G401 (cell line): ENCODE data around the gene PEX1. TPM values are rescaled to one million over a fixed set of nuclear protein-coding genes. Genes with fewer than 3 reads are reported as not detected.
"Not testable (repeated sequence)": the region's sequence is repeated elsewhere in the genome, so short reads cannot be mapped to it uniquely, and the experiment has no call there.

Experiments
- DNase-seq: peaks from one replicate; pipeline ENCODE4 v3.0.0-alpha.2; 2015; ENCODE audit warnings: low spot score
- in situ Hi-C: cut with HindIII; loops from 2 replicates; pipeline ENCODE4 v1.10.0; 2016; ENCODE audit warnings: low sequenced_read_pairs, mixed read lengths
- total RNA-seq: library from RNA; depleted of rRNA; stranded (reverse); fragments of >200 nt; shearing (Covaris generic); gene quantifications from 2 replicates; pipeline ENCODE4 v1.2.3, GENCODE V29; 2014; rRNA removed

Gene PEX1
- total RNA-seq: 19.9 and 20.7 TPM in 2 replicates

- peak; percentile 99 for DNase-seq
- in situ Hi-C loops: no loop called here
Observed at GRCh38 chr7:92528188-92528957, at the start of gene PEX1, which contains the start of gene RBM48. Gene PEX1, minus strand, starts transcription at chr7:92528520. Its CDS starts 85 bp downstream, at chr7:92528435. Gene RBM48, plus strand, starts transcription at chr7:92528795. Its CDS starts 19 bp downstream, at chr7:92528814.

GRCh38 chr7:92576296-92576695 lies 48.0 kb upstream of the PEX1 start:
- DNase-seq: no peak
- in situ Hi-C loops: no loop called here

GRCh38 chr7:92569137-92569536 lies 40.8 kb upstream of the PEX1 start:
- DNase-seq: no peak
- in situ Hi-C loops: no loop called here

- no peak for DNase-seq
- in situ Hi-C loops: no loop called here
Observed at GRCh38 chr7:92567460-92567859, 39.1 kb upstream of the PEX1 start.

GRCh38 chr7:92563345-92563744 lies 35.0 kb upstream of the PEX1 start:
- no peak for DNase-seq
- in situ Hi-C loops: no loop called here

- DNase-seq: no peak
- in situ Hi-C loops: no loop called here
Observed at GRCh38 chr7:92560602-92561001, 32.3 kb upstream of the PEX1 start.

- no peak for DNase-seq
- in situ Hi-C loops: no loop called here
Observed at GRCh38 chr7:92557808-92558362, 29.6 kb upstream of the PEX1 start.

GRCh38 chr7:92557249-92557648 lies 28.9 kb upstream of the PEX1 start:
- in situ Hi-C loops: no loop called here
- DNase-seq: no peak

GRCh38 chr7:92550194-92550593 lies 21.9 kb upstream of the PEX1 start:
- no peak for DNase-seq
- in situ Hi-C loops: no loop called here

- in situ Hi-C loops: no loop called here
Observed at GRCh38 chr7:92547579-92547978, 19.3 kb upstream of the PEX1 start.

GRCh38 chr7:92546856-92547497 lies 18.7 kb upstream of the PEX1 start:
- in situ Hi-C loops: no loop called here

More at GRCh38 chr7:92547579-92547978, 19.3 kb upstream of the PEX1 start:
- no peak for DNase-seq

GRCh38 chr7:92545116-92545515 lies 16.8 kb upstream of the PEX1 start:
- in situ Hi-C loops, DNase-seq: not testable (repeated sequence)

More at GRCh38 chr7:92546856-92547497, 18.7 kb upstream of the PEX1 start:
- DNase-seq: no peak

- in situ Hi-C loops, DNase-seq: not testable (repeated sequence)
Observed at GRCh38 chr7:92543542-92543941, 15.2 kb upstream of the PEX1 start.

- in situ Hi-C loops: no loop called here
- no peak for DNase-seq
Observed at GRCh38 chr7:92534572-92534971, 6.3 kb upstream of the PEX1 start.

- in situ Hi-C loops: no loop called here
- DNase-seq: no peak
Observed at GRCh38 chr7:92528958-92529264, 591 bp upstream of the PEX1 start.

GRCh38 chr7:92527300-92528187 lies 776 bp downstream of the PEX1 start:
- in situ Hi-C loops: no loop called here
- DNase-seq: peak; percentile 47

- in situ Hi-C loops: no loop called here
- no peak for DNase-seq
Observed at GRCh38 chr7:92523110-92523509, 5.2 kb downstream of the PEX1 start.

- in situ Hi-C loops: no loop called here
Observed at GRCh38 chr7:92520024-92520423, 8.3 kb downstream of the PEX1 start.

GRCh38 chr7:92517631-92518030 lies 10.7 kb downstream of the PEX1 start:
- in situ Hi-C loops: no loop called here
- DNase-seq: no peak

More at GRCh38 chr7:92520024-92520423, 8.3 kb downstream of the PEX1 start:
- no peak for DNase-seq
